GM23248 (cell line): ENCODE results near the gene NANS. TPM values are rescaled to one million over a fixed set of nuclear protein-coding genes. Genes with fewer than 3 reads are reported as not detected.

ENCODE experiments used
- DNase-seq: peaks from one replicate; pipeline ENCODE4 v3.0.0-alpha.2; 2015
- H2AFZ ChIP-seq: fragments of 200-600 bp; sonication (generic); 2 replicates; pipeline ENCODE4 v1.6.1; 2016; ENCODE audit warnings: antibody characterized with exemption
- H3F3A ChIP-seq: fragments of 200-600 bp; sonication (generic); 2 replicates; pipeline ENCODE4 v1.6.1; 2016; ENCODE audit warnings: mild to moderate bottlenecking, antibody characterized with exemption, mixed run types; ENCODE audit not compliant: insufficient read depth
- H3K27ac ChIP-seq: fragments of 200-600 bp; sonication (generic); 2 replicates; pipeline ENCODE4 v1.5.1; 2016; ENCODE audit warnings: mild to moderate bottlenecking
- H3K27me3 ChIP-seq: fragments of 200-600 bp; sonication (generic); replicated peaks from 2 replicates; pipeline ENCODE4 v1.6.1; 2016; ENCODE audit warnings: mild to moderate bottlenecking; ENCODE audit not compliant: insufficient read depth
- H3K36me3 ChIP-seq: fragments of 200-600 bp; sonication (generic); 2 replicates; pipeline ENCODE4 v1.6.1; 2016; ENCODE audit warnings: low read depth, mild to moderate bottlenecking
- H3K4me1 ChIP-seq: fragments of 200-600 bp; sonication (generic); 2 replicates; pipeline ENCODE4 v1.6.1; 2016; ENCODE audit warnings: mild to moderate bottlenecking; ENCODE audit not compliant: insufficient read depth
- H3K4me2 ChIP-seq: fragments of 200-600 bp; sonication (generic); one replicate; pipeline ENCODE4 v1.6.1; 2016; ENCODE audit warnings: mild to moderate bottlenecking; ENCODE audit not compliant: unreplicated experiment
- H3K4me3 ChIP-seq: fragments of 200-600 bp; sonication (generic); 2 replicates; pipeline ENCODE4 v1.5.1; 2016; ENCODE audit warnings: mild to moderate bottlenecking
- H3K79me2 ChIP-seq: fragments of 200-600 bp; sonication (generic); 2 replicates; pipeline ENCODE4 v1.6.1; 2016; ENCODE audit warnings: mild to moderate bottlenecking; ENCODE audit not compliant: insufficient read depth
- H3K9ac ChIP-seq: fragments of 200-600 bp; sonication (generic); 2 replicates; pipeline ENCODE4 v1.6.1; 2016; ENCODE audit warnings: mild to moderate bottlenecking
- H3K9me2 ChIP-seq: fragments of 200-600 bp; sonication (generic); 2 replicates; pipeline ENCODE4 v1.6.1; 2016; ENCODE audit warnings: mixed run types, mild to moderate bottlenecking, moderate library complexity; ENCODE audit not compliant: insufficient read depth
- H3K9me3 ChIP-seq: fragments of 200-600 bp; sonication (generic); one replicate; pipeline ENCODE4 v1.6.1; 2017; ENCODE audit warnings: low read depth
- H4K20me1 ChIP-seq: fragments of 200-600 bp; sonication (generic); 2 replicates; pipeline ENCODE4 v1.6.0; 2016; ENCODE audit not compliant: insufficient read depth
- EZH2 ChIP-seq: fragments of 200-600 bp; sonication (generic); IDR thresholded peaks from 2 replicates; pipeline ENCODE4 v1.6.1; 2018; ENCODE audit warnings: antibody characterized with exemption, mild to moderate bottlenecking; ENCODE audit not compliant: insufficient read depth, poor library complexity, severe bottlenecking
- EZH2phosphoT487 ChIP-seq: fragments of 200-600 bp; sonication (generic); IDR thresholded peaks from 2 replicates; pipeline ENCODE4 v1.6.1; 2018; ENCODE audit warnings: antibody characterized with exemption, moderate library complexity, mild to moderate bottlenecking, low read depth; ENCODE audit not compliant: insufficient read depth
- WGBS, 2 experiments: methylation state at CpG; one replicate each; pipeline ENCODE4 v1.1.6; 2015 to 2017; ENCODE audit warnings: low lambda C conversion rate in 2 of 2, low coverage in 1 of 2; ENCODE audit errors: missing lambda C conversion rate in 2 of 2; 5-methylcytosine and 5-hydroxymethylcytosine counted together
- in situ Hi-C: fragments of 300-500 bp; cut with MboI; formaldehyde crosslinking; loops from 2 replicates; pipeline ENCODE4 v1.15.0; 2020
- polyA plus RNA-seq: library from polyadenylated mRNA; unstranded; fragments of >200 nt; fragmentation: Nextera tagmentation; extraction: Ambion mirVana; gene quantifications from 2 replicates; pipeline ENCODE4 v1.2.1, GENCODE V29; 2016
- total RNA-seq: library from RNA; depleted of rRNA; stranded (reverse); fragments of >200 nt; shearing (Covaris generic); gene quantifications from 2 replicates; pipeline ENCODE4 v1.2.3, GENCODE V29; 2014

NANS gene
- total and polyA plus RNA-seq, 2 experiments from 2014 or later, result 80.8 to 128 TPM

DNA sequence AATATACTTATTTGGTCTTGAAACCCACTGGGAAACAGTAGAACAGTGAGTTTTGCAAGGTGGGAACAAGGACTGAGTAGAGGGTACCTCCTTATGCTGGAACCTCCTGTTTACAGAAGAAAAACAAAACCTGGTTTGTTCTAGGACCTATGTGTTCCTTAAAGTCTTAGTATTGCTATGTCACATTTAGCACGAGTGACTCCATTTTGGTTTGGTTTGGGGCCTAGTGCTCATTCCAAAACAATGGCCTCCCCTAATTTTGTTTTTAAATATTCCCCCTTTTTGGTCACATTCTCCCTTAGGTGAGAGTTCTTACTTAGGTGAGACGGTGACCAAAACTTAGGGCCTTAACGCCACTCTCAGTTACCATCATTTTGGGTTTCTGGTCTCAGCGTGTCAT lies 6.2 kb upstream of the NANS start:
- TF ChIP-seq EZH2 (no peak), EZH2phosphoT487 (no peak)
- Histone ChIP-seq H4K20me1 (no peaks in the 10 kb centered on the region), H3F3A (no peaks in the 10 kb centered on the region), H3K36me3 (no peaks in the 10 kb centered on the region), H3K9me2 (no peaks in the 10 kb centered on the region), H3K27ac (no peak overlapping the region), H3K27me3 (no peaks in the 10 kb centered on the region), H3K9ac (no peak overlapping the region), H3K4me2 (no peak overlapping the region), H3K4me1 (no peaks in the 10 kb centered on the region), H3K4me3 (no peak overlapping the region), H3K9me3 (no peaks in the 10 kb centered on the region), H3K79me2 (no peaks in the 10 kb centered on the region), H2AFZ (no peak overlapping the region)
- WGBS, 2 experiments, result 81 to 86% methylated on average over 4 of the region's 4 CpGs
- no peak for DNase-seq
- in situ Hi-C loops, result no loop called here

DNA sequence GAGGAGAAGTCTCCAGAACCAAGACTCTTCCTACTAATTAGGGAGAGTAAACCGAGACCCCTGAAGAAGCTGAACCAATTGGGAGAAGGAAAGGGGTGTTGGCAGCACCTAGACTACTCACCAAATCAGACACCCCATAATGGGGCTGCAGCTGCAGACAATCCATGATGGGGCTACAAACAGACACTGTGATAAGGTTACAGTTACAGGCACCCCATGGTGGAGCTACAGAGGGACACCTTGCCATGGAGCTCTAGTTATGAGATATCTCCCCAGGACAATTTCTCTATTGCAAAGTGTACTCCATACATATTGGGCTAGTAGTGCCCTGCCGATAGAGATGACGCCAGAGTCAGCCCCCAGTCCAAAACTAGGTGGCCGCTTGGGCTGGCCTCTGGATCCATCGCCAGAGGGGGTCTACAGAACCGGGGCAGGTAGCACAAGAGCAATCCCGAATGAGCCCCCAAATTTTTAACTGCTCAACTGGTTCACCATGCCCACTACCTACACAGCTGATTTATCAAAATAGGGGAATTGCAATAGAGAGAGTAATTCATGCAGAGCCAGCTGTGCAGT lies 2.1 kb upstream of the NANS start:
- no peak overlapping the region for H3K9ac ChIP-seq
- peaks cover 26% of the 10 kb centered on the region for H3K79me2 ChIP-seq
- peaks cover 14% of the 10 kb centered on the region for H3K4me1 ChIP-seq
- WGBS, 2 experiments, result 90 to 95% methylated on average over 7 of the region's 7 CpGs
- no peaks in the 10 kb centered on the region for H4K20me1 ChIP-seq
- H3K27ac ChIP-seq, result no peak overlapping the region
- in situ Hi-C loops, result no loop called here
- no peak for DNase-seq
- H3K27me3 ChIP-seq, result no peaks in the 10 kb centered on the region
- no peak overlapping the region for H3K4me3 ChIP-seq
- no peaks in the 10 kb centered on the region for H3K9me2 ChIP-seq
- TF ChIP-seq EZH2, result no peak
- no peak for TF ChIP-seq EZH2phosphoT487
- no peak overlapping the region for H3K4me2 ChIP-seq
- no peak overlapping the region for H2AFZ ChIP-seq
- H3K36me3 ChIP-seq, result no peaks in the 10 kb centered on the region
- peaks cover 5% of the 10 kb centered on the region for H3F3A ChIP-seq
- no peaks in the 10 kb centered on the region for H3K9me3 ChIP-seq

- peaks cover 51% of the 10 kb centered on the region for H3K79me2 ChIP-seq
- TF ChIP-seq EZH2, result no peak
- no peak for TF ChIP-seq EZH2phosphoT487
- peaks cover 14% of the 10 kb centered on the region for H3K4me1 ChIP-seq
- H3K9me2 ChIP-seq, result no peaks in the 10 kb centered on the region
- no peaks in the 10 kb centered on the region for H4K20me1 ChIP-seq
- peaks cover 5% of the 10 kb centered on the region for H3F3A ChIP-seq
- H2AFZ ChIP-seq, result peak overlapping the region; percentile 50
- 1 to 2% methylated on average over 14 of the region's 14 CpGs for WGBS, 2 experiments
- H3K27ac ChIP-seq, result peak overlapping the region; percentile 93
- H3K36me3 ChIP-seq, result peaks cover 11% of the 10 kb centered on the region; the same call in 1 of the 2 replicates
- no peaks in the 10 kb centered on the region for H3K27me3 ChIP-seq
- H3K9ac ChIP-seq, result peak overlapping the region; percentile 92
- peak overlapping the region; percentile 97 for H3K4me2 ChIP-seq
- in situ Hi-C loops, result no loop called here
- H3K9me3 ChIP-seq, result no peaks in the 10 kb centered on the region
- peak overlapping the region; percentile 88 for H3K4me3 ChIP-seq
- peak; percentile 58 for DNase-seq
Measured at GRCh38 chr9:98057138-98057799, 737 bp downstream of the NANS start.

GRCh38 chr9:98062161-98062560 lies 5.6 kb downstream of the NANS start:
- Histone ChIP-seq H3K4me2 (no peak overlapping the region), H3K9ac (no peak overlapping the region), H3K79me2 (peaks cover 94% of the 10 kb centered on the region), H3K27me3 (no peaks in the 10 kb centered on the region), H3K27ac (no peak overlapping the region), H3K36me3 (peaks cover 41% of the 10 kb centered on the region; the same call in 1 of the 2 replicates), H3K9me3 (no peaks in the 10 kb centered on the region), H3K9me2 (no peaks in the 10 kb centered on the region), H3F3A (no peaks in the 10 kb centered on the region), H3K4me1 (peaks cover 10% of the 10 kb centered on the region), H2AFZ (no peak overlapping the region), H3K4me3 (no peak overlapping the region), H4K20me1 (no peaks in the 10 kb centered on the region)
- in situ Hi-C loops, result no loop called here
- no peak for TF ChIP-seq EZH2
- no peak for DNase-seq
- 76 to 88% methylated on average over 3 of the region's 3 CpGs for WGBS, 2 experiments
